OCI-LY1 (cell line): ENCODE results near the gene ZNF135.

Experiments
- EZH2 ChIP-seq: fragments of 200-600 bp; sonication (generic), shearing (Covaris generic); IDR thresholded peaks from 2 replicates; pipeline ENCODE4 v1.8.0; 2017; ENCODE audit warnings: borderline replicate concordance, mixed run types, mild to moderate bottlenecking, antibody characterized with exemption, low read length, moderate library complexity, mixed read lengths
- TF ChIP-seq, protein P1 (sequence below): fragments of 200-600 bp; sonication (generic), shearing (Covaris generic); IDR thresholded peaks from 2 replicates; pipeline ENCODE4 v1.5.1; 2017; ENCODE audit warnings: mild to moderate bottlenecking, antibody characterized with exemption, low read length, moderate library complexity, mixed read lengths

- TF ChIP-seq, protein P1, sequence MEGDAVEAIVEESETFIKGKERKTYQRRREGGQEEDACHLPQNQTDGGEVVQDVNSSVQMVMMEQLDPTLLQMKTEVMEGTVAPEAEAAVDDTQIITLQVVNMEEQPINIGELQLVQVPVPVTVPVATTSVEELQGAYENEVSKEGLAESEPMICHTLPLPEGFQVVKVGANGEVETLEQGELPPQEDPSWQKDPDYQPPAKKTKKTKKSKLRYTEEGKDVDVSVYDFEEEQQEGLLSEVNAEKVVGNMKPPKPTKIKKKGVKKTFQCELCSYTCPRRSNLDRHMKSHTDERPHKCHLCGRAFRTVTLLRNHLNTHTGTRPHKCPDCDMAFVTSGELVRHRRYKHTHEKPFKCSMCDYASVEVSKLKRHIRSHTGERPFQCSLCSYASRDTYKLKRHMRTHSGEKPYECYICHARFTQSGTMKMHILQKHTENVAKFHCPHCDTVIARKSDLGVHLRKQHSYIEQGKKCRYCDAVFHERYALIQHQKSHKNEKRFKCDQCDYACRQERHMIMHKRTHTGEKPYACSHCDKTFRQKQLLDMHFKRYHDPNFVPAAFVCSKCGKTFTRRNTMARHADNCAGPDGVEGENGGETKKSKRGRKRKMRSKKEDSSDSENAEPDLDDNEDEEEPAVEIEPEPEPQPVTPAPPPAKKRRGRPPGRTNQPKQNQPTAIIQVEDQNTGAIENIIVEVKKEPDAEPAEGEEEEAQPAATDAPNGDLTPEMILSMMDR: no peak
- no peak for TF ChIP-seq EZH2
Observed at GRCh38 chr19:58083021-58083420, 23.9 kb downstream of the ZNF135 start.
